GM21786 (cell line): ENCODE measurements around the gene TGFBRAP1.
A peak's percentile ranks its signal among the peaks of the same experiment; 100 is the strongest.

Experiments
- ATAC-seq: cut with Tn5 transposase; IDR thresholded peaks from one replicate; pipeline ENCODE4 v1.9.1; 2021; ENCODE audit not compliant: unreplicated experiment

The TGFBRAP1 gene, protein sequence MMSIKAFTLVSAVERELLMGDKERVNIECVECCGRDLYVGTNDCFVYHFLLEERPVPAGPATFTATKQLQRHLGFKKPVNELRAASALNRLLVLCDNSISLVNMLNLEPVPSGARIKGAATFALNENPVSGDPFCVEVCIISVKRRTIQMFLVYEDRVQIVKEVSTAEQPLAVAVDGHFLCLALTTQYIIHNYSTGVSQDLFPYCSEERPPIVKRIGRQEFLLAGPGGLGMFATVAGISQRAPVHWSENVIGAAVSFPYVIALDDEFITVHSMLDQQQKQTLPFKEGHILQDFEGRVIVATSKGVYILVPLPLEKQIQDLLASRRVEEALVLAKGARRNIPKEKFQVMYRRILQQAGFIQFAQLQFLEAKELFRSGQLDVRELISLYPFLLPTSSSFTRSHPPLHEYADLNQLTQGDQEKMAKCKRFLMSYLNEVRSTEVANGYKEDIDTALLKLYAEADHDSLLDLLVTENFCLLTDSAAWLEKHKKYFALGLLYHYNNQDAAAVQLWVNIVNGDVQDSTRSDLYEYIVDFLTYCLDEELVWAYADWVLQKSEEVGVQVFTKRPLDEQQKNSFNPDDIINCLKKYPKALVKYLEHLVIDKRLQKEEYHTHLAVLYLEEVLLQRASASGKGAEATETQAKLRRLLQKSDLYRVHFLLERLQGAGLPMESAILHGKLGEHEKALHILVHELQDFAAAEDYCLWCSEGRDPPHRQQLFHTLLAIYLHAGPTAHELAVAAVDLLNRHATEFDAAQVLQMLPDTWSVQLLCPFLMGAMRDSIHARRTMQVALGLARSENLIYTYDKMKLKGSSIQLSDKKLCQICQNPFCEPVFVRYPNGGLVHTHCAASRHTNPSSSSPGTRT

GRCh38 chr2:105329561-105330495, at the start of gene TGFBRAP1:
TSS of gene TGFBRAP1 (minus strand) at chr2:105329735. CDS start at chr2:105308301, 21,434 bp downstream.
- peak; percentile 58 for ATAC-seq

- no peak for ATAC-seq
These were observed 49.4 kb upstream of the TGFBRAP1 start for GRCh38 chr2:105378921-105379383.

DNA sequence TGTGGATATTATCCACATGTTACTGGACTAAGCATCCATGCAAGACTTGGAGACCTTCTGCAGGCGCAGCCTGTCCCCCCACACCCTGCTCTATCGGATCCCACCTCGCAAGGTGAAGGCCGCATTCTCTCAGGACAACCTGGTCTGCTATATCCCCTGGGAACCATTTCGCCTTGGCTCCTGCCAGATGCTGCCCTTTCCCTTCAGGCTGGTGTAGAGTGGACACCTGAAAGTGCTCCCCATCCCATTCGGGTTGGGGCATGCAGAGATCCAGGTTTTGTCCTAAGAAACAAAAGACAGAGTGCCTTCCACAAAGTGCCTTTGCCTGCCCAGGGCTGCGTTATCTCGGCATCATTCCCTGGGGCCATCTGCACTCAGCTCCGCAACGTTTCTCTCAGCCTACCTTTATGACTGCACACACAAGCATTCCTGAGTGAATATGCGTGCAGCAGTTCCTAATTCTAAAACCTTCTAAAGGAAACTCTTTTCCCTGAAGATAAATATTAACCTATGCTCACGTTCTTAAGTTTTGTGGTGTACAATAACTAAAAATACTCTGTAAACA, 48.8 kb upstream of the TGFBRAP1 start:
- ATAC-seq, result no peak

DNA sequence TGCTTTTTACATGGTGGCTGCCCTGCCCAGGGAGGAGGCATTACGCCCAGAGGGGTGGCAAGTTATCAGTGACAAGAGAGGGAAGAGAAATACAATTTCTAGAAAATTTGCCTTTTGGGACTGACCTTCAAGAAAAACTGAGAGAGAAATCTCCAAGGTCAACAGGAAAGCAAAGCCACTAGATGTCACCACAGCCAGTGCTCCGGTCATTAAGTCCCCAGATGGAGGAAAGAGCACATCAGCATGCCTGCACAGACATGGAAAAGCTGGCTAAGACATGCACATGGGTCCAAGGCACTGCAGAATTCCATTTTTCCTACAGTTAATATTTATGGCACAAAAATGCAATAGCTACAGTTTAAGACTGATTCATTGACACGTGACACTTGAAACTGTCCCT, 48.3 kb upstream of the TGFBRAP1 start:
- no peak for ATAC-seq

DNA sequence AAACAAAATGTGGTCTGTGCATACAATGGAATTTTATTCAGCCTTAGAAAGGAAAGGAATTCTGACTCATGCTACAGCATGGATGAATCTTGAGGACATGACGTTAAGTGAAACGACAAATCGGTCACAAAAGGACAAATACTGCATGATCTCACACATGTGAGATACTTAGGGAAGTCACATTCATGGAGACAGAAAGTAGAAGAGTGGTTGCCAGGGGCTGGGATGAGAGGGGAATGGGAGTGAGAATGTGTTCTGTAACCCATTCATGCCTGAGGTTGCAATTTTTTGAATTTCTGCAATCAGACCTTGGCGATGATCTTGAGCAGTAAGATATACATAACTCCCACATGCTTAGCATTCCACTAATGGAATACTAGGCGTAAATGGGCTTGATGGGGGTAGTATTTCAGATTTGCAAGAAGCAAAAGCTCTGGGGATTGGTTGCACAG, 47.3 kb upstream of the TGFBRAP1 start:
- no peak for ATAC-seq

- no peak for ATAC-seq
These were observed 46.5 kb upstream of the TGFBRAP1 start for GRCh38 chr2:105376010-105376409.

GRCh38 chr2:105375001-105375561, 45.5 kb upstream of the TGFBRAP1 start:
- no peak for ATAC-seq

GRCh38 chr2:105373895-105374401, 44.4 kb upstream of the TGFBRAP1 start:
- ATAC-seq, result peak; percentile 80

GRCh38 chr2:105373344-105373781, 43.8 kb upstream of the TGFBRAP1 start:
- ATAC-seq, result peak; percentile 10

DNA sequence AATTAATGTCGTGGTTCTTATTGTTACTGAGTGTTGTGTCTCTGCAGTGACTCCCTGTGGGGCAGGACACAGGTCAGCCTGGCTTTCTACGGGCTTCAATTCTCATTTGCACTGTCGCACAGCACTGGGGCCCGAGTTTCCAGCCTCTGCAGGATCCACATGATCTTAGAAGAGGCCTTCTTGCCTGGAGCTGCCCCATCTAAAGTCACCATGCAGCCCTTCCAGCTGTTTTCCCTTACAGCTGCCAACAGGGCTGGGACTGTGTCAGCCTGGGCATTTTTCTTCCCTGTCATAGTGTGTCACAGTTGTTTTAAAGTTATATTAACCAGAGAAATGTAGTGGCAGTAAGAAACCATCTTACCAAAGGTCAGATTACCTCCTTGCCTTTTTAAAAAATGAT, 42.3 kb upstream of the TGFBRAP1 start:
- ATAC-seq, result no peak

- no peak for ATAC-seq
These were observed 41.6 kb upstream of the TGFBRAP1 start for GRCh38 chr2:105371156-105371555.

GRCh38 chr2:105369777-105370690, 40.5 kb upstream of the TGFBRAP1 start:
- peak; percentile 90 for ATAC-seq

DNA sequence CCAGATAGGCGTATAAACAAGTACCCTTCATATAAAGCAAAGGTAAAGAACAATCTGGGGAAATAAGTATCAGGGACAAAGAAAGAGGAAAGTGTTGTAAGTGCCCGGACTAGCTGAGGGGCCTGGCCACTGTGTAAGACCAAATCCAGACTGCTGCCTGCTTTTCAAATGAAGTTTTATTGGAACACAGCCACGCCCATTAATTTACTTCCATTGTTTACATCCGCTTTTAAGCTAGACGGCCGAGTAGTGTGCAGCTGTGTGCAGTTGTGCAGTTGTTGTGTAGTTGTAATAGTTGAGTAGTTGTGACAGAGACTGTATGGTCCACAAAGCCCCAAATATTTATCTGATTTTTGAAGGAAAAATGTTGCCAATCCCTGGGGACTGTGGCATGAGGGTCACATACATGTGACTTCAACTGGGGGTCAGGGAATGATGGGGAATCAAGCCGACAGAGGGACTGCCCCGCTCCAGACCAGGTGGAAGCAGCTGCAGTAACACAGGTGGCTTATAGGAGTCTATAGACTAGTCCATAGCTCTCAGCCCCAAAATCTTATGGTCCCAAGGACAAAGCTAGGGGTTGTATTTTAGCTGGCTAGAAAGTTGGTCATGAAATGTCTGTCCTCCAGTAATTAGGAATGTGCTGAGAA, 39.3 kb upstream of the TGFBRAP1 start:
- no peak for ATAC-seq

GRCh38 chr2:105365206-105365605, 35.7 kb upstream of the TGFBRAP1 start:
- ATAC-seq, result no peak

- ATAC-seq, result no peak
These were observed 35.1 kb upstream of the TGFBRAP1 start for GRCh38 chr2:105364436-105365139.

GRCh38 chr2:105362862-105363591, 33.5 kb upstream of the TGFBRAP1 start:
- ATAC-seq, result no peak
